Frontal cortex (tissue), 4 donors: ENCODE data around the gene FOLR3. TPM values are rescaled to one million over a fixed set of nuclear protein-coding genes. Genes with fewer than 3 reads are reported as not detected.
"Not testable (repeated sequence)": the region's sequence is repeated elsewhere in the genome, so short reads cannot be mapped to it uniquely, and the experiment has no call there.

Experiments
- DNase-seq, 2 donors: peaks; one replicate each; pipeline ENCODE4 v3.0.0; 2012; ENCODE audit warnings: low spot score in 2 of 2
- FAIRE-seq: peaks from 2 replicates; lab custom pipeline; 2012; peaks lifted over from hg19 to GRCh38; lab: Jason Lieb, UNC
- total RNA-seq: library from RNA; depleted of rRNA; stranded (reverse); fragments of >200 nt; gene quantifications from one replicate; pipeline ENCODE4 v1.2.3, GENCODE V29; 2014
- donor health status: control.
- donor health status: control.
- donor health status: control.

FOLR3 gene
- total RNA-seq, 1 donor from 2014 or later = not detected

DNA sequence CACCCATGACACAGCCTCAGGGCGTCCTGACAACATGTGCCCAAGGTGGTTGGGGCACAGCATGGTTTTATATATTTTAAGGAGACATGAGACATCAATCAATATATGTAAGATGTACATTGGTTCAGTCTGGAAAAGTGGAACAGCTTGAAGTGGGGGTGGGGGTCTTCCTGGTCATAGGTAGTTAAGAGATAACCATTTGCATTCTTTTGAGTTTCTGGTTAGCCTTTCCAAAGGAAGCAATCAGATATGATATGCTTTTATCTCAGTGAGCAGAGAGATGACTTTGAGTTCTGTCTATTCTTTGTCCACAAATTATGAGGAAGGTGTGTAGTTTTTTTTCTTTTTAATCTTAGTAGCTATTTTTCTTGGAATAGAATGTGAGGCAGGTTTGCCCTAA, 12.9 kb upstream of the FOLR3 start:
- FAIRE-seq = no peak
- no peak for DNase-seq

DNA sequence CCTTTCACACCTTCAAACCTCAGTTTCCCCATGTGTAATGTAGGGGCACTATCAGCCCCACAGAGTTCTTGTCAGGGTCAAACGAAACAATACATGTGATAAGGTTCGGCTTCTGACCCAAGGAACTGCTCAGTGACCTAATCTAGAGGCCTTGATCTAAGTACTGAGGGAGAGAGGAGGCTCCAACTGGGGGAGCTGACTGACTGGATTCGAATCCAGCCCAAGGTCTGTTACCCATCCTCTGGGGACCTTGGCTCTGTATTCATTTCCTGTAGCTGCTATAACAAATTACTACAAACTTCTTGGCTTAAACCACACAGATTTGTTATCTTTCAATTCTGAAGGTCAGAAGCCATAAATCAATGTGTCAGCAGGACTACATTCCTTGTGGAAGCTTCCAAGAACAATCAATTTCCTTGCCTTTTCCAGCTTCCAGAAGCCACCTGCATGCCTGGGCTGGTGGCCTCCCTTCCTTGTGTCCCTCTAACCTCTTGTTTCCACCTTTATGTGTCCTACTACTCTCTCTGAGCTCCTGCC, 12.3 kb upstream of the FOLR3 start:
- DNase-seq = no peak
- no peak for FAIRE-seq

DNA sequence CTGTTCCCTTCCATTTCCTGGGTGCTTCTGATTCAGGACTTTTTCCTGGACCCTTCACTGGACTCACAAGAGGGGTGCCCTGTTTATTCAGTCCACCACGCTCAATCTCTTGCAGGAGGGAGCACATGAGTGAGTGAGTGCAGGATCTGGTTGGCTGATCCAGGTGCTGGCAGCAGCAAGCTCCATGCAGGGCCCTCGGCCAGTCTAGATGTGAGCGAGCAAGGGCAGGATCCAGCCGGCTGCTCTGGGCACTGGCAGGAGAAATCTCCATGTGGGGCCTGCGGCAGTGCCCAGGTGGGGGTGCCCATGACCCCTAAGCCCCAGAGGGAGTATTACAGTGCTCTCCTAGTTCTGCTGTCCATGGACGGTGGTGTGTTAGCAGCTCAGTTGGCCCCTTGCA, 11.5 kb upstream of the FOLR3 start:
- DNase-seq (no peak), FAIRE-seq (no peak)

DNA sequence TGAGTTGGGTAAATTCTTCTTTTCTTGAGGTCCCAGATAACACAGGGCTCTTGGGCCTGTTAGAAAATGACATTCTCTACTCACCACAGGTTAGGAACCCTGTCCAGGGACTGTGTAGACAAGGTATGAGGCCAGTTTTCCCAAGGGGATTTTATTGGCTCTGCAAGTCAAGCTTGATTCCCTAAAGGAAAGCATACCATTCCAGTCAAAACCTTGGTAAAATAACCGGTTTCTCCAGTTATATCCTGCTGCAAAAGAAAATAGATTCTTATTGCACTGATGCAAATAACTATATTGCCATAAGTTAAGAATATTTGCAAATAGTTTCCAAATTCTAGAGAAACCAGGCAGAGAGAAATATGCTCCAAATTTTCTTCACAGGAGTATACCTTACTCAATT, 9.6 kb upstream of the FOLR3 start:
- DNase-seq = no peak
- FAIRE-seq = no peak

DNA sequence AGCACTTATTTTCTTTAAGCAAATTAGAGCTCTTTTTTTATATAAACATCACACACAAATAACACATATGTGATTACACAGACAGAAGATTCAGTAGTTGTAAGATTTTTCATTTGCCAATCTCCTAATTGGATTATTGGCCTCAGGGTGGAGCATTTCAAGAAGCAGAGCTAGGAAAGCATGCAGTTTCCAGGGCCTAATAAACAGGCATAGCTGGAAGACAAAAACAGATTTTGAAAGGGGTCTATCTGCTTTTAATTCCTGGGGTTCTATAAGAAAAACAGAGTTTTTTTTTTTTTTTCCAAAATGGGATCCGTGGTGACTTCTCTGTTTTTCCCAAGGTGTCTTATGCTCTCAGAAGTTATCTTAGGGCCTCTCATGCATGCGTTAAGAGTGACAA, 7.6 kb upstream of the FOLR3 start:
- DNase-seq (no peak), FAIRE-seq (no peak)

DNA sequence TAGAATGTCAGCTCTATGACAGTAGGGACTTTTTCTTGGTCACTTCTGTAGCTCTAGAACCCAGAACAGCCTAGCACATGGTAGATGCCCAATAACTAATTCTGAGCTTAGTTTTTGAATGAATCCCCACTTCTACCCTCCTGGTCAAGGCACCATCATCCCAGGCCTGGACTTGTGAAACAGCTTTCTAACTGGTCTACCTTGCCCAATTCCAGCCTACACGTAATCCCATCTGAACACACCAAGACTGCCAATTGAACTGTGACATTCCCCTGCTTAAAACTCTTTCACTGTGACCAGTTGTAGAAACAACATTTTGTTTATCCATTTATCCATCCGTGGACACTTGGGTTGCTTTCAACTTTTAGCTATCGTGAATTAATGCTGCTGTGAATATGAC, 6.1 kb upstream of the FOLR3 start:
- FAIRE-seq (no peak), DNase-seq (no peak)

DNA sequence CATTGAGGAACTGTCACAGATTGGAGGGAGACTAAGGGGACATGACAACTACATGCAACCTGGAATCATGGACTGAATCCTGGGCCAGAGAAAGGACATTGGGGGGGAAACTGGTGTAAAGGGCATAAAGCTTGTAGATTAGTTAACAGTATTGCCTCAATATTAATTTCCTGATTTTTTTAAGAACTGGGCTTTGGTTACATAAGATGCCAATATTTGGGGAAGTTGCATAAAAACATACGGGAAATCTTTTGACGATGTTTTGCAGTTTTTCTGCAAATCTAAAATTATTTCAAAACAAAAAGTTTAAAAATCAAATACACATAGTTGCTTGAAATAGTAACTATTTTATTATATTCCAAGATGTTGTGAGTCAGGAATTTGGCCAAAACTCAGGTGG, 2.9 kb upstream of the FOLR3 start:
- FAIRE-seq (no peak), DNase-seq (no peak)

DNA sequence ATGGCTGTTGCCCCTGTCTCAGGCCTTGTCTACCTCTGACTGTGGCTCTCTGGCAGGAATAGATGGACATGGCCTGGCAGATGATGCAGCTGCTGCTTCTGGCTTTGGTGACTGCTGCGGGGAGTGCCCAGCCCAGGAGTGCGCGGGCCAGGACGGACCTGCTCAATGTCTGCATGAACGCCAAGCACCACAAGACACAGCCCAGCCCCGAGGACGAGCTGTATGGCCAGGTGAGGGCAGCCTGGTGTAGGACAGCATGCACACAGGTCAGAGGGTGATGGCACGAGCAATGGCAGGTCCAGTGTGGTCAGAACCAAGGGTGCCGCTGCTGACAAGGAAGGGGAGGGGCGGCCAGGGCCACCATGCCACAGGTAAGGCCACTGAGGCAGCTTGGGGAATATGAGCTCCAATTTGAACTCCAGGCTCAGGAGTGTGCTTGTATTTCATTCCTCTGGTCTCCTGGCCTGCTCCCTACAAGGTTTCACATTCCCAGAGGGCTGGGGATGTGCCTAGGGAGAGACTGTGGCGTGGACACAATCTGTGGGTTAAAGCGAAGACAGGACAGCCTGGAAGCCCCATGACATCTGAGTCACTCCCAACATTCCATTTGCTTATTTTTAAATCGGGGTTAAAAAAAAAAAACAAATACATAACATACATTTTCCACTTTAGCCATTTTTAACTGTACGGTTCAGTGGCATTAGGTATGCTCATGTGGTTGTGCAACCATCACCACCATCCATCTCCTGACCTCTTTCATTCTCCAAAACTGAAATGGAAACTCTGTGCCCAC, 562 bp downstream of the FOLR3 start:
- no peak for FAIRE-seq
- DNase-seq = no peak

DNA sequence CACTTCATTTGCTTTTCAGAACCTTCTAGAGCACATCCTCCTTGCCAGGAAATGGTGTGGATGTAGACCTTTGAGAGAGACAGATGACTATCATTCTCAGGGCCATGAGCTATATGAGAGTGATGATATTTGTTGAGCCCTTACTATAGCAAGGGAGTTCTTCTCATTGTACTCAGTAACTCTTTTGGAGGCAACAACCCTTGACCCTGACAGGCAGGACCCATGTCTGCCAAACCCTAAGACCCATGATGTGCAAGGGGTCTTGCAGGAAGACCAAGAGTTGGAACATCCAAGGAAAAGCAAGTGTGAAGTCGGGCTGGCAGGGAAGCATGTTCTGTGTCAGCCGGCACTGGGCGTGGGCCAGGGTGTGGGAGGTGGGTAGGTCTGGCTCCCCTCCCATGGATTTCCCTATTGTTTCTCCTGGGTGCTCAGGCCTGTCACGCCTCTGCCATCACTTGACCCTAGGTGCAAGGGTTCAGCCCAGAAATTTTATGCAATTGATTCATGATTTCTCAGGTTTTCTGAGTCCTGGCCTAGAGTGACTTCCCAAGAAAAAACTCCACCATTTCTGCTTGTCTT, 1.2 kb downstream of the FOLR3 start:
- FAIRE-seq = no peak

DNA sequence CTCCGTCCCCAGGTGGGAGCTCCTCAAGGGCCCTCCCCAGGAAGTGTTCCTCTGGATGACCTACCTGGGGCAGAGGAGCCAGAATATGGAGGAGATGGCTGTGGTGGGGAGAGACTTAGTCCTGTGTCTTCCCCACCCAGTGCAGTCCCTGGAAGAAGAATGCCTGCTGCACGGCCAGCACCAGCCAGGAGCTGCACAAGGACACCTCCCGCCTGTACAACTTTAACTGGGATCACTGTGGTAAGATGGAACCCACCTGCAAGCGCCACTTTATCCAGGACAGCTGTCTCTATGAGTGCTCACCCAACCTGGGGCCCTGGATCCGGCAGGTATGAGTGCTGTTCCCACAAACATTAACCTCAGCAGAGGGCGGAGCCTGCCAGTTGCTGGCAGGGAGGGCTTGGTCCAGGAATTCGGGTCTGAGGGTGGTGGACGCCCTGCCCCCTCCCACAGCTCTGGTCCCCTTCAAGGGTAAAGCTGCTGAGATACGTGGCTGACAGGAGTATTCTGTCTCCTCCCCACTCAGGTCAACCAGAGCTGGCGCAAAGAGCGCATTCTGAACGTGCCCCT, 3.4 kb downstream of the FOLR3 start:
- no peak for DNase-seq
- FAIRE-seq = no peak

More for the DNA sequence above, 1.2 kb downstream of the FOLR3 start:
- no peak for DNase-seq

DNA sequence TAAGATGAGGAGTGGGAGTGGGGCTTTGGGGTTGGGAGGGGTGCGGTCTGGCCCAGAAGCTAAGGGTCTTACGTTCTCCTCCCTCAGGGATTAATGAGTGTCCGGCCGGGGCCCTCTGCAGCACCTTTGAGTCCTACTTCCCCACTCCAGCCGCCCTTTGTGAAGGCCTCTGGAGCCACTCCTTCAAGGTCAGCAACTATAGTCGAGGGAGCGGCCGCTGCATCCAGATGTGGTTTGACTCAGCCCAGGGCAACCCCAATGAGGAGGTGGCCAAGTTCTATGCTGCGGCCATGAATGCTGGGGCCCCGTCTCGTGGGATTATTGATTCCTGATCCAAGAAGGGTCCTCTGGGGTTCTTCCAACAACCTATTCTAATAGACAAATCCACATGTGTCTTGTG, 4.0 kb downstream of the FOLR3 start:
- DNase-seq (no peak), FAIRE-seq (no peak)

DNA sequence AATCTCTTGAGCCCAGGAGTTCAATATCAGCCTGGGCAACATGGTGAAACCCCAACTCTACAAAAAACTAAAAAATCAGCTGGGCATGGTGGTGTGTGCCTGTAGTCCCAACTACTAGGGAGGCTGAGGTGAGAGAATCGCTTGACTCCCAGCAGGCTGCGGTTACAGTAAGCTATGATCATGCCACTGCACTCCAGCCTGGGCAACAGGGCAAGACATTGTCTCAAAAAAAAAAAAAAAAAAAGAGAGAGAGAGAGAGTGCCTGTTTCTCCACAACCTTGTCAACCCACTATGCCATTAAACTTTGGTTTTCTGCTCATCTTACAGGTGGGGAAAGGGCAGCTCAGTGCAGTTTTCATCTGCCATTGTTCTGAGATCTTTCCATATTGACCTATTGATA, 5.1 kb downstream of the FOLR3 start:
- FAIRE-seq = no peak
- no peak for DNase-seq

DNA sequence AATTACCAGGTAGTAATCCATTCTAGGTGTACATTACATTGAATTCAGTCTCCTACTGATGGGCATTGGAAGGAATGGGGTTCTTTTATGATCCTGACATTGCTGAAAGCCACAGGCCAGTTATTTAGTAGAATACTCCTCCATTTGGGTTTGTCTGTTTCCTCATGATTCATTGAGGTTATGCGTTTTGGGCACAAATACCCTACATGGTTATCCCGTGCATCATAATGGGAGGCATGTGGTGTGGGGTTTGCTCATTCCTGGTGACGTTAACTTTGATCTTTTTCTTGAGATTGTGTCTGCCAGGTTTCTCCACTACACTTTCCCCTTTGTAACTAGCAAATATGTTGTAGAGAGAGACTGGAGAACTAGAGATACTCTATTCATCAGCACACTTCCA, 5.5 kb downstream of the FOLR3 start:
- DNase-seq = no peak
- FAIRE-seq = no peak

DNA sequence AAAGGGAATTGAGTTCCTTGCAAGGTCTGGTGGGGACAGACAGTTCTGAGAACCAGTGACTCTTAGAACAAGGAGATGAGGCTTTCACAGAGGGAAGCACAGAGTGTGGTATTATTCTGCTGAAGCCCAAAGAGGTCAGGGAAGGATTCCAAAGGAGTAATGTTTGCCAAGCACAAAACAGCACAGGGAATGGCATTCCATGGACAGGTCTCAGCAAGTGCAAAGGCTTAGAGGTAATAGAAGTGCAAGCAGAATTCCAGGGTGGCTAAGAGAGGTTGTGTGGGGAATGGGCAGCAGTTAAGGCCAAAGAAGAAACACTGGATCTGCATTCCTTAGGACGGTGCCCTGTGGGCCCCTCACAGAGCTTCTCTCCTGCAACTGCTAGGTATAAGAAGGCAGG, 6.6 kb downstream of the FOLR3 start:
- not testable (repeated sequence) for FAIRE-seq, DNase-seq

DNA sequence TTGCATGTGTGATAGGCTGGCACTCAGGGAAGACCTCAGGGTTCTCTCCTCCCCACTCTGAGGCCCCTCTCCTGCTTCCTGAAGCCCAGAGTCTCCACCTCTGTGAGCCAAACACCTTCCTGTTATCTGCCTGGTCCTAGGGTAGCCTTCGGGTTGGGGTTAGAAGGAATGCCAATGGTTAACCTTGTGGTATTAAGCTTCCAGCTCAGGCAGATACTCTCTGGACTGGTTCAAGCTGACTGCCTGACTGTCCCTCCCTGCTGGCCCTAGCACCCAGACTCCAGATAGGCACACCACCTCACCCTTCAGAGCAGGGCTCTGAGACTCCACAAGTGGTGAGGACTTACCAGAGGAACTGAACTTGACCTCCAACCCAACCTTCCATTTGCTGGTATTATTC, 7.0 kb downstream of the FOLR3 start:
- not testable (repeated sequence) for FAIRE-seq, DNase-seq

DNA sequence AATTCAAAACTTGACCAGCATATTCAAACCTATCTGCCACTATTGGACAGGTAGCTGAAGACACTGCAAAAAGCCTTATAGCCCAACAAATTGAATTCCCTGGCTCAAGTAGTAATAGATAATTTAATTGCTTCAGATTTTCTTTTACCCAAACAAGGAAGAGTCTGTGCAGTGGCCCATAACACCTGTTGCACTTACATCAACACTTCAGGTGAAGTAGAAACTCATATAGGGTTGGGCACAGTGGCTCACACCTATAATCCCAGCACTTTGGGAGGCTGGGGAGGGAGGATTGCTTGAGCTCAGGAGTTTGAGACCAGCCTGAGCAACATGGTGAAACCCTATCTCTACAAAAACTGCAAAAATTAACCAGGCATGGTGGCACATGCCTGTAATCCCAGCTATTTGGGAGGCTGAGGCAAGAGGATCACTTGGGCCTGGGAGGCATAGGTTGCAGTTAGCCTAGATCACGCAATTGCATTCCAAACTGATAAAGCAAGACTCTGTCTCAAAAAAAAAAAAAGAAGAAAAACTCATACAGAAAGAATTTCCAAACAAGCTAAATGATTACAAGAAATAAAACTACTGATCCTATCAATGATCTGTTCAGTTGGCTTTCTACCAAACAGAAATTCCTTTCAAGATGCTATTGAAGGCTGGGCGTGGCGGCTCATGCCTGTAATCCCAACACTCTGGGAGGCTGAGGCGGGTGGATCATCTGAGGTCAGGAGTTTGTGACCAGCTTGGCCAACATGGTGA, 9.5 kb downstream of the FOLR3 start:
- DNase-seq (no peak), FAIRE-seq (no peak)

DNA sequence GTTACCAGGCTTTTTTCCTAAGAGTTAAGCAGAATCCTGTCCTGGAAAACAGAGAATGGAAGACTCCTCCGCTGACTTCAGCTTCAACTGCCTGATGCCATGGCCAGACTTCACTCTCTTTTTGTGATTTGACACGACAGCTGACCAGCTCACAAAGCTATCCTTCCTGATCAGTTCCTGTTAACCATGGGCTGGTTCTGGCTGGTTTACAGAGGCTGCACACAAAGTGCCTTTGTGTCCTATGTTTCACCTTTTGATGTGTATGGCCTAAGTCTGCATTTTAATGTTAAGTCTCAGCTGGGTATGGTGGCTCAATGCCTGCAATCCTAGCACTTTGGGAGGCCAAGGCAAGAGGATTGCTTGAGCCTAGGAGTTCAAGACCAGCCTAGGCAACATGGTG, 11.1 kb downstream of the FOLR3 start:
- DNase-seq (no peak), FAIRE-seq (no peak)

DNA sequence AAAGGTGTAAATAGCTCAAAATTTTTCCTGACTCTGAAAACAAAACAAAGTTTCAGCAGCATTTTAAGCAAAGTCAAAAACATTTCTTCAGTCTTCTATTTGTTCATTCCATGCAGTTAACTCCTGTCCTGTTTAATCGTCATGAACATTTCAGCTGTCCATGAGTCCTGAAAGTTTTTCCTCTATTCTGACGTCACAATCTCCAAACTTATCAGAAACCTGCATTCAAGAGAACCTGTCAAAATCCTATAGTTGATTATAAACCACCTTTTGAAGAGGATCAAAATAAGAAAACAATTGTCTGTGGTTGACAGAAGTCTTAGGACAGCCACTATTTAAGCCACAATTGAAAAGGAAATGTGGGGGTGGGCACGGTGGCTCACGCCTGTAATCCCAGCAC, 15.4 kb downstream of the FOLR3 start:
- FAIRE-seq = no peak
- no peak for DNase-seq

DNA sequence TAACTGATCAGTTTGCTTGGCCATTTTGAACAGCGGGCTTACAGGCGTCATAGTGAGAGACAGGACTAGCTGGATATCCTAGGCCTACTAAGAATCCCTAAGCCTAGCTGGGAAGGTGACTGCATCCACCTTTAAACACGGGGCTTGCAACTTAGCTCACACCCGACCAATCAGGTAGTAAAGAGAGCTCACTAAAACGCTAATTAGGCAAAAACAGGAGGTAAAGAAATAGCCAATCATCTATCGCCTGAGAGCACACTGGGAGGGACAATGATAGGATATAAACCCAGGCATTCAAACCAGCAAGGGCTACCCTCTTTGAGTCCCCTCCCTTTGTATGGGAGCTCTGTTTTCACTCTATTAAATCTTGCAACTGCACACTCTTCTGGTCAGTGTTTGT, 18.3 kb downstream of the FOLR3 start:
- DNase-seq, FAIRE-seq: not testable (repeated sequence)

DNA sequence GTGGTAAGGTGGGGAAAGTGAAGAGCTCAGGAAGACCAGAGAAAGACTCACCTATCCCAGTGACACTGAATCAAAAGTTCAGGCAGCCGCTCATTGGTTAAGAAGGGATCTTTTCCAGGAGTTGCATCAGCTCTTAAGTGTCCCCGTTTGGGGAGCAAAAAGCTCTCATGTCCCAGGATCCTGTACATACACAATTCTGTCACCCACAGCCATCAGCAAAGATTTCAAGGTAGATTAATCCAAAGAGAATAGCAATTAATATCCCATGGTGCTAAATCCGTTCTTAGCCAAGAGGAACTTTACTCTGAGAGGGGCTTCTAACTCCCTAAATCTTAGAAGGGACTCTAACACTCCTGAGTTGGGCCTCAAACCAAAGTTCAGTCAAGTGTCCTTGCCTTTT, 19.3 kb downstream of the FOLR3 start:
- FAIRE-seq (no peak), DNase-seq (no peak)

DNA sequence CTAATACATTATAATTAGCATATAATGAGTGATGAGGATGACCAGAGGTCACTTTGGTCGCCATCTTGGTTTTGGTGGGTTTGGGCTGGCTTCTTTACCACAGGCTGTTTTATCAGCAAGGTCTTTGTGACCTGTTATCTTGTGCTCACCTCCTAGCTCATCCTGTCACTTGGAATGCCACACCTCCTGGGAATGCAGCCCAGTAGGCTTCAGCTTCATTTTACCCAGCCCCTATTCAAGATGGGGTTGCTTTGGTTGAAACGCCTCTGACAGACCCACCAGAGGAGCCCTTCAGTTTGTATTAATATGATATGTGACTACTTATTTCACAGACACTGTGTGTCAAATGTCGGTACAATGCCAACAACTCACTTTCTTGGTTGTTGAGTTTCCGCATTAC, 20.2 kb downstream of the FOLR3 start:
- FAIRE-seq = no peak

More for the DNA sequence above, 20.2 kb downstream of the FOLR3 start:
- no peak for DNase-seq
